ENCODE data around the gene PECR. TPM values are rescaled to one million over a fixed set of nuclear protein-coding genes. Genes with fewer than 3 reads are reported as not detected.

Gene PECR
- total and polyA plus RNA-seq, 4 donors = 31.8 to 152 (median 65.5) TPM

GRCh38 chr2:215998636-215999035 is 83.0 kb downstream of the PECR start:
- TF ChIP-seq EGR1 (IDR thresholded peaks at IDR 0.05; ENCODE audit: low read depth in 2 of 2) (no peak), YY1 (IDR thresholded peaks at IDR 0.05) (no peak)
- WGBS = 78% methylated on average over 2 of the region's 2 CpGs
- Histone ChIP-seq H3K9ac (ENCODE audit: low read depth in 1 of 2, low read length in 2 of 2) (no peak overlapping the region), H3K9me3 (ENCODE audit: control insufficient read depth in 4 of 4, low read length in 3 of 4) (no peaks in the 10 kb centered on the region), H3K4me3 (ENCODE audit: low read depth in 1 of 3, low read length in 3 of 3) (no peak overlapping the region), H3K36me3 (ENCODE audit: control insufficient read depth in 4 of 4, insufficient read depth in 3 of 4, low read depth in 1 of 4, low read length in 3 of 4) (peaks cover 5 to 46% (median 33%) of the 10 kb centered on the region in 4 donors), H3K4me1 (ENCODE audit: control insufficient read depth in 4 of 4, insufficient read depth in 4 of 4, low read length in 3 of 4) (no peaks in the 10 kb centered on the region), H3K27ac (ENCODE audit: low read depth in 1 of 2, low read length in 2 of 2) (no peak overlapping the region), H3K27me3 (ENCODE audit: control insufficient read depth in 4 of 4, insufficient read depth in 4 of 4, low read length in 3 of 4) (no peaks in the 10 kb centered on the region)
- DNase-seq (ENCODE audit: low spot score) = no peak

- TF ChIP-seq FOXA2 (IDR thresholded peaks at IDR 0.05) (no peak), EGR1 (IDR thresholded peaks at IDR 0.05; ENCODE audit: low read depth in 2 of 2) (no peak), ATF3 (IDR thresholded peaks at IDR 0.05) (no peak), GABPA (IDR thresholded peaks at IDR 0.05 in 1 of 2, conservative IDR thresholded peaks at IDR 0.05 in 1 of 2) (no peak), HNF4G (IDR thresholded peaks at IDR 0.05) (no peak), REST (IDR thresholded peaks at IDR 0.05) (no peak), ZBTB33 (IDR thresholded peaks at IDR 0.05) (no peak), SP1 (IDR thresholded peaks at IDR 0.05) (no peak), YY1 (IDR thresholded peaks at IDR 0.05) (no peak), HNF4A (conservative IDR thresholded peaks at IDR 0.05) (no peak), TAF1 (conservative IDR thresholded peaks at IDR 0.05) (no peak), NR2F2 (IDR thresholded peaks at IDR 0.05) (no peak), MAX (IDR thresholded peaks at IDR 0.05) (no peak), RAD21 (IDR thresholded peaks at IDR 0.05) (no peak), FOXA1 (IDR thresholded peaks at IDR 0.05) (no peak)
- DNase-seq (ENCODE audit: low spot score) = no peak
- Histone ChIP-seq H3K27me3 (ENCODE audit: control insufficient read depth in 4 of 4, insufficient read depth in 4 of 4, low read length in 3 of 4) (no peaks in the 10 kb centered on the region), H3K9ac (ENCODE audit: low read depth in 1 of 2, low read length in 2 of 2) (no peak overlapping the region), H3K4me1 (ENCODE audit: control insufficient read depth in 4 of 4, insufficient read depth in 4 of 4, low read length in 3 of 4) (no peaks in the 10 kb centered on the region), H3K27ac (ENCODE audit: low read depth in 1 of 2, low read length in 2 of 2) (no peak overlapping the region), H3K9me3 (ENCODE audit: control insufficient read depth in 4 of 4, low read length in 3 of 4) (no peaks in the 10 kb centered on the region), H3K36me3 (ENCODE audit: control insufficient read depth in 4 of 4, insufficient read depth in 3 of 4, low read depth in 1 of 4, low read length in 3 of 4) (peaks cover 5 to 46% (median 32%) of the 10 kb centered on the region in 4 donors), H3K4me3 (ENCODE audit: low read depth in 1 of 3, low read length in 3 of 3) (no peak overlapping the region)
- WGBS = 98% methylated on average over 1 of the region's 1 CpG
Observed at GRCh38 chr2:215997219-215997618, 84.4 kb downstream of the PECR start.

All from liver (tissue), 9 donors.